Gastrocnemius medialis (tissue), 4 donors: ENCODE measurements around the gene ADIPOR2. TPM values are rescaled to one million over a fixed set of nuclear protein-coding genes. Genes with fewer than 3 reads are reported as not detected.

Source experiments
- ATAC-seq, 2 donors: fragments of 150-250 bp; one replicate each; pipeline ENCODE4 v1.9.1; 2016
- DNase-seq, 2 donors: peaks; one replicate each; pipeline ENCODE4 v3.0.0-alpha.2; 2019
- H3K27ac ChIP-seq, 4 donors: fragments of 200-600 bp; sonication (generic); 1 replicate in 1 of 4; 2 replicates in 3 of 4; pipeline ENCODE4 v1.5.1; 2016 to 2018; ENCODE audit warnings: mild to moderate bottlenecking in 2 of 4, moderate library complexity in 1 of 4
- H3K27me3 ChIP-seq, 3 donors: fragments of 200-600 bp; sonication (generic) in 2 of 3; 1 replicate in 1 of 3; 2 replicates in 2 of 3; pipeline versions ENCODE4 v1.5.1 to v1.6.0; 2016 to 2019; ENCODE audit warnings: mild to moderate bottlenecking in 1 of 3, moderate library complexity in 1 of 3
- H3K36me3 ChIP-seq, 2 donors: fragments of 200-600 bp; sonication (generic) in 1 of 2; one replicate each; pipeline ENCODE4 v1.5.1; 2017 to 2018
- H3K4me1 ChIP-seq, 2 donors: fragments of 200-600 bp; sonication (generic) in 1 of 2; one replicate each; pipeline ENCODE4 v1.5.1; 2016 to 2017; ENCODE audit warnings: mild to moderate bottlenecking in 2 of 2
- H3K4me3 ChIP-seq, 4 donors: fragments of 200-600 bp; sonication (generic) in 3 of 4; 1 replicate in 1 of 4; 2 replicates in 3 of 4; pipeline ENCODE4 v1.5.1; 2016 to 2019; ENCODE audit warnings: mild to moderate bottlenecking in 2 of 4
- H3K9me3 ChIP-seq, 3 donors: fragments of 200-600 bp; sonication (generic) in 2 of 3; 1 replicate in 1 of 3; 2 replicates in 2 of 3; pipeline ENCODE4 v1.5.1; 2016 to 2019
- CTCF ChIP-seq, 5 experiments: fragments of 450-650 bp in 3 of 5; fragments of 200-600 bp in 2 of 5; sonication (generic) in 2 of 5; IDR thresholded peaks in 4 of 5; conservative IDR thresholded peaks in 1 of 5; 1 replicate in 4 of 5; 2 replicates in 1 of 5; pipeline ENCODE4 v1.5.1; 2016 to 2019; ENCODE audit warnings: antibody characterized with exemption in 5 of 5, mild to moderate bottlenecking in 3 of 5, moderate library complexity in 3 of 5
- POLR2A ChIP-seq, 2 donors: fragments of 450-650 bp; IDR thresholded peaks; one replicate each; pipeline ENCODE4 v1.6.1; 2017; ENCODE audit warnings: antibody characterized with exemption in 2 of 2, mild to moderate bottlenecking in 2 of 2, moderate library complexity in 2 of 2
- in situ Hi-C, 4 donors: fragments of 200-750 bp; cut with MboI; loops; one replicate each; pipeline versions ENCODE4 v1.15.0 to v1.8.0; 2017; ENCODE audit warnings: low sequenced_read_pairs in 4 of 4
- intact Hi-C: fragments of 100-400 bp; cut with DNase I; formaldehyde crosslinking; loops from one replicate; pipeline ENCODE4 v1.15.1; 2023; ENCODE audit warnings: low total_unique reads
- total RNA-seq, 4 donors: library from RNA; depleted of rRNA; stranded (reverse); fragments of >200 nt; gene quantifications; one replicate each; pipeline versions ENCODE4 v1.1.0 to v1.2.3, GENCODE V29; 2016

ADIPOR2 gene
- total RNA-seq, 4 donors from 2014 or later, result 18.9 to 47.4 (median 25.1) TPM

- Histone ChIP-seq H3K27me3 (no peaks in the 10 kb centered on the region), H3K9me3 (no peaks in the 10 kb centered on the region), H3K4me3 (no peak overlapping the region), H3K36me3 (no peaks in the 10 kb centered on the region), H3K4me1 (peaks cover 34 to 51% of the 10 kb centered on the region in 2 donors), H3K27ac (peak overlapping the region in 1 of 4 donors; percentile 38)
- no peak for TF ChIP-seq CTCF (IDR thresholded peaks at IDR 0.05 in 4 of 5, conservative IDR thresholded peaks at IDR 0.05 in 1 of 5)
- TF ChIP-seq POLR2A (IDR thresholded peaks at IDR 0.05), result no peak
- intact Hi-C loops (no loop called here), in situ Hi-C loops (no loop called here)
- DNase-seq (no peak), ATAC-seq (no peak)
Measured at GRCh38 chr12:1697271-1697670, 6.4 kb downstream of the ADIPOR2 start.

GRCh38 chr12:1698720-1699119 is 7.8 kb downstream of the ADIPOR2 start:
- TF ChIP-seq POLR2A (IDR thresholded peaks at IDR 0.05) (no peak), CTCF (IDR thresholded peaks at IDR 0.05 in 4 of 5, conservative IDR thresholded peaks at IDR 0.05 in 1 of 5) (no peak)
- Histone ChIP-seq H3K4me3 (no peak overlapping the region), H3K27me3 (no peaks in the 10 kb centered on the region), H3K36me3 (no peaks in the 10 kb centered on the region), H3K4me1 (peaks cover 29 to 41% of the 10 kb centered on the region in 2 donors), H3K27ac (no peak overlapping the region), H3K9me3 (no peaks in the 10 kb centered on the region)
- DNase-seq (no peak), ATAC-seq (peak in 1 of 2 donors; percentile 24)
- intact Hi-C loops, result no loop called here
- in situ Hi-C loops, result no loop called here

DNA sequence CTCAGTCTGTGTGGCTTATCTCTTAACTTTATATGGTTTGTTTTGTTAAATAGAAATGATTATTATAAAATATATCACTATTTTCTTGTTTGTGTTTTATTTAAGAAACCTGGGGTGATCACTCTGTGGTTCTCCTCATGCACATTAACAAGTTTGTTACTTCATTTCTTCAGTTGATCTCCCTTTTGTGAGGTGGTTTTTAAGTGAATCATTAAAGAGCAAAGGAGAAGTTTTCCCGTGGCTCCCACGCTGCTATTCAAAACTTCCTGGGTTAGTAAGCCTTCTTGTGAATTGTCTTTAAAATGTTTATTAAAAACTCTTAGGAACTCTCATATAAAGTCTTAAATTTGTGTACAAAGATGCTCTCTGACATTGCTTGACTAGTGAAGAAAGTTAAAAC is 11.8 kb downstream of the ADIPOR2 start:
- intact Hi-C loops, result no loop called here
- no peak for TF ChIP-seq CTCF (IDR thresholded peaks at IDR 0.05 in 4 of 5, conservative IDR thresholded peaks at IDR 0.05 in 1 of 5)
- TF ChIP-seq POLR2A (IDR thresholded peaks at IDR 0.05), result no peak
- in situ Hi-C loops, result loop anchor here in 1 of 4 donors (10.0 kb wide), 1 partner anchor 82 kb away; no protein-coding TSS in a partner anchor
- DNase-seq (no peak), ATAC-seq (no peak)
- H3K27me3 ChIP-seq, result no peaks in the 10 kb centered on the region
- H3K4me1 ChIP-seq, result peaks cover 45% of the 10 kb centered on the region in 2 donors
- no peak overlapping the region for H3K4me3 ChIP-seq
- H3K9me3 ChIP-seq, result no peaks in the 10 kb centered on the region
- no peaks in the 10 kb centered on the region for H3K36me3 ChIP-seq
- H3K27ac ChIP-seq, result no peak overlapping the region

DNA sequence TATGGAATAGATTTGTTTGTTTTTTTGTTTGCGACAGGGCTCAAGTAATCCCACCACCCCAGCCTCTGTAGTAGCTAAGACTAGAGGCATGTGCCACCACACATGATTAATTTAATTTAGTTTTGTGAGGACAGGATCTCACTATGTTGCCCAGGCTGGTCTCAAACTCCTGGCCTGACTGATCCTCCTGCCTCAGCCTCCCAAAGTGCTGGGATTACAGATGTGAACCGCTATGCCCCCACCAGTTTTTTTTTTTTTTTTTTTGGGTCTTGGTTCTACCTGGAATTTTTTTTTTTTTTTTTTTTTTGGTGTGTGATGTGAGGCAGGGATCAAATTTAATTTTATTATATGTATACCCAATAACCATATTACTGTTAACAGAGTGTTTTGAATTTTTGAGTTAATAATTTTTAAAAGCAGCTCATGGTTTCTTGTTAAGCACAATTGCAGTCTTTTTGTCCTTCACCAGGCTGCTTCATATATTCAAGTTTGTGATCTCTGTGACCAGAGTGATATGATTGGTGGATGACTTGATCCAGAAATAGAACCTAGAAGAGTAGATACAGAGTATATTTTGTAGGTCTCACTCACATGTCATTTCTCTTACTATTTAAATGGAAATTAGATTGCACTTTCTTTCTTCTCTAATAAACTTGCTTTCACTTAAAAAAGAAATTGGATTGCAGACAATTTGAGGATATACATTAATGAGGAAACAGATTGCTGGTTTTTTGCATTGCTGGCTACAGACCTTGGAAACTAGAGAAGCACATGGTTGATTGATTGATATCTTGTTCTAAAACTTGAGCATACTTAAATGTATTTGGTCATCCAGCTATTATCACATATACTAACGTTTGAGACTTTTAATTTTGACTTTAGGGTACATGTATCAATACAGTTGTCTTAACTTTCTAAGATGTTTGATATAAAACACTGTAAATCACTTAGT is 13.2 kb downstream of the ADIPOR2 start:
- H3K27me3 ChIP-seq, result no peaks in the 10 kb centered on the region
- H3K27ac ChIP-seq, result peak overlapping the region in 1 of 4 donors; percentile 55
- ATAC-seq (no peak), DNase-seq (no peak)
- H3K4me3 ChIP-seq, result no peak overlapping the region
- no peaks in the 10 kb centered on the region for H3K9me3 ChIP-seq
- intact Hi-C loops, result no loop called here
- no peaks in the 10 kb centered on the region for H3K36me3 ChIP-seq
- TF ChIP-seq POLR2A (IDR thresholded peaks at IDR 0.05) (no peak), CTCF (IDR thresholded peaks at IDR 0.05 in 4 of 5, conservative IDR thresholded peaks at IDR 0.05 in 1 of 5) (no peak)
- in situ Hi-C loops, result loop anchor here in 1 of 4 donors (10.0 kb wide), 1 partner anchor 81 kb away; no protein-coding TSS in a partner anchor
- H3K4me1 ChIP-seq, result peaks cover 47 to 48% of the 10 kb centered on the region in 2 donors
